CD4-positive, alpha-beta T cell treated with Interleukin-17A for 4 hours (primary cell): ENCODE measurements around the gene ASGR2.
"Not testable (repeated sequence)": the region's sequence is repeated elsewhere in the genome, so short reads cannot be mapped to it uniquely, and the experiment has no call there.

Experiments used
- DNase-seq: peaks from one replicate; pipeline ENCODE4 v3.0.0-alpha.2; 2020; ENCODE audit warnings: mixed read lengths

Gene ASGR2

GRCh38 chr17:7114241-7114874, at the start of gene ASGR2:
TSS of gene ASGR2 (minus strand) at chr17:7114822. CDS start at chr17:7114240, 582 bp downstream.
- DNase-seq = no peak

GRCh38 chr17:7159571-7159970, 44.9 kb upstream of the ASGR2 start:
- DNase-seq = not testable (repeated sequence)

DNA sequence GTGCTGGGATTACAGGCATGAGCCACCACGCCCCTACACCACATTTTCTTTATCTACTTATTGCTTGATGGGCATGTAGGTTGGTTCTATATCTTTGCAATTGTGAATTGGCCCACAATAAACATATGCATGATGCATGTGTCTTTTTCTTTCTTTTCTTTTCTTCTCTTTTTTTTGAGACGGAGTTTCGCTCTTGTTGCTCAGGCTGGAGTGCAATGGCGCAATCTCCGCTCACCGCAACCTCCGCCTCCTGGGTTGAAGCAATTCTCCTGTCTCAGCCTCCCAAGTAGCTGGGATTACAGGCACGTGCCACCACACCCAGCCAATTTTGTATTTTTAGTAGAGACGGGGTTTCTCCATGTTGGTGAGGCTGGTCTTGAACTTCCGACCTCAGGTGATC, 43.8 kb upstream of the ASGR2 start:
- DNase-seq = not testable (repeated sequence)

GRCh38 chr17:7156342-7156940, 41.8 kb upstream of the ASGR2 start:
- DNase-seq = no peak

DNA sequence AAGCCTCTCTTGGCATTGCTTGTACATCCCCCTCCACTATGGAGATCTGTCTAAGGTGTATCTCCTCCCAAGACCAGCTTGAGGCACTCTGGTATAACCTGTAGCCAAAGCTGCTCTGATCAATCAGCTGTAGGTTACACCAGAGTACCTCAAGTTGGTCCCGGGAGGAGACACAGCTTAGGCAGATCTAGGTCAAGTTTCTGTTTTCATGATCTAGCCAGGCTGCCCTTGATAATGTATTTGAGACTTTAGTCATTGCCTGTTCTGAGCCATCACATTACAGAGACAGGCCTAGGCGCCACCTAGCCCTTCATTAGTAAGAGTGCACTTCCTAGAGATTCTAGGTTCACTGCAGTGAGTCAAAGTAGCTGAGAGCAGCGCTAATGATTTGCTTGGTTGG, 33.1 kb upstream of the ASGR2 start:
- DNase-seq = no peak

GRCh38 chr17:7146115-7146514, 31.5 kb upstream of the ASGR2 start:
- DNase-seq = no peak

- no peak for DNase-seq
Measured at GRCh38 chr17:7144213-7144612, 29.6 kb upstream of the ASGR2 start.

GRCh38 chr17:7141824-7142223, 27.2 kb upstream of the ASGR2 start:
- DNase-seq = no peak

GRCh38 chr17:7139400-7139799, 24.8 kb upstream of the ASGR2 start:
- DNase-seq = no peak

DNA sequence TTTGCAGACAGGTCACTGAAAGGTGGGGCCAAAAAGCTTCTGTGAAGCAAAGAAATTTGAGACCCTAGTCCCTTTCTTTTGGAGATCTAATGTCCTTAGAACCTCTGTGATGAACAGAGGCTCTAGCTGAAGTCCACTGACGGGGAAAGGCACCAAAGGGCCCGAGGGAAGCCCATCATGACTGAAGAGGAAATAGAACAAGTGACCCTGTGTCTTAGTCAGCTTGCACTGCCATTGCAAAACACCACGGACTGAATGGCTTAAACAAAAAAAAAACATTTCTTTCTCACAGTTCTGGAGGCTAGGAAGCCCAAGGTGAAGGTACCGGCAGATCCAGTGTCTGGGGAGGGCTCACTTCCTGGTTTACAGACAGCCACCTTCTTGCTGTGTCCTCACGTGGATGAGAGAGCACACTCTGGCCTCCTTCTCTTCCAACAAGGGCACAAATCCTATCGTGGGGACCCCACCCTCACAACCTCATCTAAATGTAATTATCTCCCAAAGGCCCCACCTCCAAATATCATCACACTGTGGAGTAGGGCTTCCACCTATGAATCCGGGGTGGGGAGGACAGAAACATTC, 24.3 kb upstream of the ASGR2 start:
- no peak for DNase-seq

- no peak for DNase-seq
Measured at GRCh38 chr17:7137171-7137943, 22.7 kb upstream of the ASGR2 start.

GRCh38 chr17:7136266-7136877, 21.8 kb upstream of the ASGR2 start:
- DNase-seq = peak; percentile 89

- no peak for DNase-seq
Measured at GRCh38 chr17:7133916-7134315, 19.3 kb upstream of the ASGR2 start.

DNA sequence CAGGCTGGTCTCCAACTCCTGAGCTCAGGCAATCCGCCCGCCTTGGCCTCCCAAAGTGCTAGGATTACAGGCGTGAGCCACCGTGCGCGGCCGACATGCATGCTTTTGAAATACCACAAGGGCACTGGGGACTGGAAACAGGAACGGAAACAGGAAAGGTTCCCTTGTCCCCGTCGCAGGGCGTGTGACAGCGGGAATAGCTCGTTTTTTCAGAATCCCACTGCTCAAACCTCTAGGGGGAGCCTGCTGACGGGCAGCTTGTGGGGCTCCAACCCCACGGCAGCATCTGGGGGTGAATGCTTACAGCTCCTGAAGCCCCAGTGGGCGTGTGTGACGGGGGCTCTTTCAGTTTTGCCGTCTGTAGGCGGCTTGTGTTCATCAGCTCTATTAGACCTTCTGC, 18.8 kb upstream of the ASGR2 start:
- DNase-seq = peak; percentile 54

- DNase-seq = peak; percentile 65
Measured at GRCh38 chr17:7132511-7133094, 18.0 kb upstream of the ASGR2 start.

DNA sequence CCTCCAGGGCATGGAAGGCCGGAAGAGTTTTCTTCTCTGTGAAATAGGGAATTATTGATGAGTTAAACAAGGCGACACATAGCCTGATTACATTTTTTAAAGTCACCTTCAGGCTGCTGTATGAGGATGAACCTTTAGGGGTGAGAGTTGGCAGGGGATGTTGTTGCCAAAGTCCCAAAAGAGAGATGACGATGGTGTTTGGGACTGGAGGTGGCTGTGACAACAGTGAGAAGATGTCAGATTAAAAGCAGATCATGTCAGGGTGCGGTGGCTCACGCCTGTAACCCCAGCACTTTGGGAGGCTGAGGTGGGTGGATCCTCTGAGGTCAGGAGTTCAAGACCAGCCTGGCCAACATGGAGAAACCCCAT, 16.8 kb upstream of the ASGR2 start:
- no peak for DNase-seq

GRCh38 chr17:7130621-7131422, 16.2 kb upstream of the ASGR2 start:
- DNase-seq = no peak

DNA sequence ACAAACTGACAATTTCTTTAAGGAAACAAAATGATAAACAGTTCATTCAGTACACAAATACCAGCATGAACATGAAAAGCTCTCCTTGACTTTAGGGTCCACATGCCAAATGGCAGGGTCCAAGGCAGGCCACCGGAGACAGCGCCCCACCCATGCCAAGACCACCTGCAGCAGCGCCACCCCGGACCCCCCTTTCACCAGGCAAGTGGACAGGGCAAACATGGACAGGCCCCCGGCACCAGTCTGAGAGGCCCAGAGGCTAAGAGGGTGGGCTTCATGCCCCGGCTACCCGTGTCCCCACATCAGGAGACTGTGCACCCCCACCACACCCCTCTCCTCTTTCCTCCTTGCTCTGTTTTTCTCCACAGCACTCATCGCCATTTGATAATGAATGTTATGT, 14.7 kb upstream of the ASGR2 start:
- DNase-seq = no peak

DNA sequence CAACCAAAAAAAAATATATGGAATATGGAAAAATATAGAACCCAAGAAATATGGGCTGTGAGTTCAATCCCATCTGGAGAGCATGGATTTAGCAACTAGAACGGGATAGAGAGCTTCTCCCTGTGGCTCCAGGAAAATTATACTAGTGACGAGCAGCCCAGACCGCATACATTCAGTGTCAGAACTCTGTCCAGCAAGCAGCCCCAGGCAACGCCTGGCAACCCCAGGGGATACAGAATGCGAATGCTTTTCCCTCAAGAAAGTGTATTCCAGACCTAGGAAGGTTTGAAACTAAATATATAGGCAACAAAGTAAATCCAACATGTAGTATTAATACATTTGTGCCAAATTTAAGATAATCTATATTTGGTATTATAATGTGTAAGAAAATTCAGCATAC, 13.5 kb upstream of the ASGR2 start:
- DNase-seq = no peak

DNA sequence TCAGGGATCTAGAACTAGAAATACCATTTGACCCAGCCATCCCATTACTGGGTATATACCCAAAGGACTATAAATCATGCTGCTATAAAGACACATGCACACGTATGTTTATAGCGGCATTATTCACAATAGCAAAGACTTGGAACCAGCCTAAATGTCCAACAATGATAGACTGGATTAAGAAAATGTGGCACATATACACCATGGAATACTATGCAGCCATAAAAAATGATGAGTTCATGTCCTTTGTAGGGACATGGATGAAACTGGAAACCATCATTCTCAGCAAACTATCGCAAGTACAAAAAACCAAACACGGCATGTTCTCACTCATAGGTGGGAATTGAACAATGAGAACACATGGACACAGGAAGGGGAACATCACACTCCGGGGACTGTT, 12.9 kb upstream of the ASGR2 start:
- not testable (repeated sequence) for DNase-seq

DNA sequence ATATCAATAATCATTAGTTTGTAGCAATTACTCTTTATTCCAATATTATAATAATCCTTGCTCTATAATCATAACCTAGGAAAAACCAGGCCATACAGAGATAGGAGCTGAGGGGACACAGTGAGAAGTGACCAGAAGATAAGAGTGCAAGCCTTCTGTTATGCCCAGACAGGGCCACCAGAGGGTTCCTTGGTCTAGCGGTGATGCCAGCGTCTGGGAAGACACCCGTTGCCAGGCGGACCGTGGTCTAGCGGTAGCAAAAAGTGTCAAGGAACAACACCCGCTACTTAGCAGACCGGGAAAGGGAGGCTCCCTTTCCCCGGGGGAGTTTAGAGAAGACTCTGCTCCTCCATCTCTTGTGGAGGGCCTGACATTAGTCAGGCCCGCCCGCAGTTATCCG, 11.8 kb upstream of the ASGR2 start:
- DNase-seq = not testable (repeated sequence)

GRCh38 chr17:7124923-7125322, 10.3 kb upstream of the ASGR2 start:
- DNase-seq = no peak
